ENCODE data around the gene KIF16B. TPM values are rescaled to one million over a fixed set of nuclear protein-coding genes. Genes with fewer than 3 reads are reported as not detected.

The KIF16B gene
- total RNA-seq, 1 donor from 2014 or later, result 7.1 TPM

- no peak for TF ChIP-seq CTCF (IDR thresholded peaks at IDR 0.05; ENCODE audit: insufficient read depth, low read length, poor library complexity, severe bottlenecking)
- H3K4me3 ChIP-seq (ENCODE audit: low read depth, low read length), result no peak overlapping the region
- no peak for DNase-seq (ENCODE audit: low read depth)
- H3K27me3 ChIP-seq (ENCODE audit: control insufficient read depth, insufficient read depth, low read length), result no peaks in the 10 kb centered on the region
- H3K36me3 ChIP-seq (ENCODE audit: control insufficient read depth, insufficient read depth, low read length), result no peaks in the 10 kb centered on the region
Observed at GRCh38 chr20:16619953-16620352, 46.7 kb upstream of the KIF16B start.

DNA sequence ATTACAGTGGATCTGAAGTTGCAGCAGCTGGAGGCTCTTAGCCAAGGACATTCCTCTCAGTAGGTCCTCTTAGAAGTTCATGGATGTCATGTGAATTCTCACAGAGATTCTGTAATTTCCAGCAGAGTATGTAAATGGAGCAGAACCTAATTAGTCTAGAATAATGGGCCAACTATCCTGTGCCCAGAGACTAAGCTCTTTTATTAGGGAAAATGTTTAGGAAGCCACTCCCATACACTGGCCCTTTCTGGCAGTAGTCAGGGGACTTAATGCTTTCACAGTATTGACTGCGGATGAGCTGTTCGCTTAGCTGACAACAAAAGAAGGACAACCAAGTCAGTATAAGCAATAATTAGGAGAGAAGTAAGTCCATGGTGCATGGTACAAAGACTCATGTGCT, 43.8 kb upstream of the KIF16B start:
- Histone ChIP-seq H3K4me3 (ENCODE audit: low read depth, low read length) (no peak overlapping the region), H3K36me3 (ENCODE audit: control insufficient read depth, insufficient read depth, low read length) (no peaks in the 10 kb centered on the region), H3K27me3 (ENCODE audit: control insufficient read depth, insufficient read depth, low read length) (no peaks in the 10 kb centered on the region)
- no peak for TF ChIP-seq CTCF (IDR thresholded peaks at IDR 0.05; ENCODE audit: insufficient read depth, low read length, poor library complexity, severe bottlenecking)
- DNase-seq (ENCODE audit: low read depth), result no peak

DNA sequence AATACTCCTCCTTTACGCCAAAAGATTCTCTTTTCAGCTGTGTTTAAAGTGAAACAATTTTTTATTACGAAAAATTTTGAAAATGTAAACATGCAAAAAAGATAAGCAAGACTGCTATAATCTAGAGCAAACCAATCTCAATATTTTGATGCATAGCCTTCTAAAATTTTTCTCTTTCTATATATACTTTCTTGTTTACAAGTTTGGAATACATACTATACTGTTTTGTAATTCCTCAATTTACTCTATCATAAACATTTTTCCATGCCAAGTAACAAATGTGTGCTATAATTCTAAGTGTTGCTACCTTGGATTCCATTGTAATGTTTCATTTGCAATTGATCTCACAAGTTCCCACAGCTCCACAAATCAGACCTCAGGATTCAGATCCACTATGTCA, 43.1 kb upstream of the KIF16B start:
- no peaks in the 10 kb centered on the region for H3K36me3 ChIP-seq (ENCODE audit: control insufficient read depth, insufficient read depth, low read length)
- no peak for DNase-seq (ENCODE audit: low read depth)
- no peak overlapping the region for H3K4me3 ChIP-seq (ENCODE audit: low read depth, low read length)
- no peak for TF ChIP-seq CTCF (IDR thresholded peaks at IDR 0.05; ENCODE audit: insufficient read depth, low read length, poor library complexity, severe bottlenecking)
- H3K27me3 ChIP-seq (ENCODE audit: control insufficient read depth, insufficient read depth, low read length), result no peaks in the 10 kb centered on the region

GRCh38 chr20:16615199-16615598, 42.0 kb upstream of the KIF16B start:
- Histone ChIP-seq H3K36me3 (ENCODE audit: control insufficient read depth, insufficient read depth, low read length) (no peaks in the 10 kb centered on the region), H3K27me3 (ENCODE audit: control insufficient read depth, insufficient read depth, low read length) (no peaks in the 10 kb centered on the region), H3K4me3 (ENCODE audit: low read depth, low read length) (no peak overlapping the region)
- TF ChIP-seq CTCF (IDR thresholded peaks at IDR 0.05; ENCODE audit: insufficient read depth, low read length, poor library complexity, severe bottlenecking), result no peak
- DNase-seq (ENCODE audit: low read depth), result no peak

GRCh38 chr20:16613954-16614353, 40.7 kb upstream of the KIF16B start:
- Histone ChIP-seq H3K36me3 (ENCODE audit: control insufficient read depth, insufficient read depth, low read length) (no peaks in the 10 kb centered on the region), H3K27me3 (ENCODE audit: control insufficient read depth, insufficient read depth, low read length) (no peaks in the 10 kb centered on the region), H3K4me3 (ENCODE audit: low read depth, low read length) (no peak overlapping the region)
- TF ChIP-seq CTCF (IDR thresholded peaks at IDR 0.05; ENCODE audit: insufficient read depth, low read length, poor library complexity, severe bottlenecking), result no peak
- no peak for DNase-seq (ENCODE audit: low read depth)

DNA sequence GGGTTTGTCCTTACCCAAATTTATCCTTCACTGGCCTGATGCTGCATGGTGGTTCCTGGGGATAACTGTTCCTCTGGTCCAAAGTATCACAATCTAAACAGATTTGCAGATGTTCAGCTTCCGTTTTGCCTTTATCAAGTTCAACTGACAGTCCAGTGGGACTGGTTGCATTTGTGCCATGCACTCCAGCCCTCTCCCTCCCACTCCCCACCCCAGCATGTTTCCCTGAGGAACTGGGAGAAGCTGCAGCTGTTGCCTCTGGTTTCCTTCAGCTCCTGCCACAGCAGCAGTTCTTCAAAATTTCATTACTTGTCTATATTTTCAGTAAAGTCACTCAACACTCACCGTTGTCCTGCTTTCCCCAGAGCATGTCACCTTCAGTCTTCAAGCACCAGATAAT, 39.5 kb upstream of the KIF16B start:
- no peak for TF ChIP-seq CTCF (IDR thresholded peaks at IDR 0.05; ENCODE audit: insufficient read depth, low read length, poor library complexity, severe bottlenecking)
- Histone ChIP-seq H3K36me3 (ENCODE audit: control insufficient read depth, insufficient read depth, low read length) (no peaks in the 10 kb centered on the region), H3K27me3 (ENCODE audit: control insufficient read depth, insufficient read depth, low read length) (no peaks in the 10 kb centered on the region), H3K4me3 (ENCODE audit: low read depth, low read length) (no peak overlapping the region)
- DNase-seq (ENCODE audit: low read depth), result no peak
